Measurements from ENCODE around the gene ATXN1. TPM values are rescaled to one million over a fixed set of nuclear protein-coding genes. Genes with fewer than 3 reads are reported as not detected.
A peak's percentile ranks its signal among the peaks of the same experiment; 100 is the strongest.

ATXN1 gene
- polyA plus RNA-seq, 4 donors, result 4.6 to 16.5 (median 5.9) TPM

GRCh38 chr6:16360365-16360764, 400.9 kb downstream of the ATXN1 start:
- no peak for FAIRE-seq
- H3K27me3 ChIP-seq (ENCODE audit: control insufficient read depth in 3 of 3, insufficient read depth in 3 of 3, low read length in 3 of 3), result no peaks in the 10 kb centered on the region
- H3K4me3 ChIP-seq (ENCODE audit: low read depth in 1 of 3, low read length in 3 of 3), result no peak overlapping the region
- 69 to 88% (median 83%) methylated on average over 3 of the region's 3 CpGs for WGBS, 3 donors
- no peak for DNase-seq
- no peak overlapping the region for H3K27ac ChIP-seq (ENCODE audit: low read depth in 1 of 3, low read length in 2 of 3)
- H3K4me1 ChIP-seq (ENCODE audit: control insufficient read depth in 3 of 3, insufficient read depth in 2 of 3, low read depth in 1 of 3, low read length in 2 of 3), result peaks cover 0 to 11% (median 2%) of the 10 kb centered on the region in 3 donors
- H3K9me3 ChIP-seq (ENCODE audit: control insufficient read depth in 2 of 2, insufficient read depth in 1 of 2, low read depth in 1 of 2, low read length in 1 of 2), result no peaks in the 10 kb centered on the region
- no peaks in the 10 kb centered on the region for H3K36me3 ChIP-seq (ENCODE audit: control insufficient read depth in 3 of 3, insufficient read depth in 2 of 3, low read depth in 1 of 3, low read length in 3 of 3)

GRCh38 chr6:16359563-16359962, 401.7 kb downstream of the ATXN1 start:
- Histone ChIP-seq H3K36me3 (ENCODE audit: control insufficient read depth in 3 of 3, insufficient read depth in 2 of 3, low read depth in 1 of 3, low read length in 3 of 3) (peaks cover 0 to 2% (median 0%) of the 10 kb centered on the region in 3 donors), H3K27ac (ENCODE audit: low read depth in 1 of 3, low read length in 2 of 3) (no peak overlapping the region), H3K9me3 (ENCODE audit: control insufficient read depth in 2 of 2, insufficient read depth in 1 of 2, low read depth in 1 of 2, low read length in 1 of 2) (no peaks in the 10 kb centered on the region), H3K27me3 (ENCODE audit: control insufficient read depth in 3 of 3, insufficient read depth in 3 of 3, low read length in 3 of 3) (no peaks in the 10 kb centered on the region), H3K4me1 (ENCODE audit: control insufficient read depth in 3 of 3, insufficient read depth in 2 of 3, low read depth in 1 of 3, low read length in 2 of 3) (peaks cover 0 to 11% (median 2%) of the 10 kb centered on the region in 3 donors), H3K4me3 (ENCODE audit: low read depth in 1 of 3, low read length in 3 of 3) (no peak overlapping the region)
- WGBS, 3 donors, result 88 to 92% (median 92%) methylated on average over 6 of the region's 6 CpGs
- no peak for DNase-seq
- FAIRE-seq, result no peak

DNA sequence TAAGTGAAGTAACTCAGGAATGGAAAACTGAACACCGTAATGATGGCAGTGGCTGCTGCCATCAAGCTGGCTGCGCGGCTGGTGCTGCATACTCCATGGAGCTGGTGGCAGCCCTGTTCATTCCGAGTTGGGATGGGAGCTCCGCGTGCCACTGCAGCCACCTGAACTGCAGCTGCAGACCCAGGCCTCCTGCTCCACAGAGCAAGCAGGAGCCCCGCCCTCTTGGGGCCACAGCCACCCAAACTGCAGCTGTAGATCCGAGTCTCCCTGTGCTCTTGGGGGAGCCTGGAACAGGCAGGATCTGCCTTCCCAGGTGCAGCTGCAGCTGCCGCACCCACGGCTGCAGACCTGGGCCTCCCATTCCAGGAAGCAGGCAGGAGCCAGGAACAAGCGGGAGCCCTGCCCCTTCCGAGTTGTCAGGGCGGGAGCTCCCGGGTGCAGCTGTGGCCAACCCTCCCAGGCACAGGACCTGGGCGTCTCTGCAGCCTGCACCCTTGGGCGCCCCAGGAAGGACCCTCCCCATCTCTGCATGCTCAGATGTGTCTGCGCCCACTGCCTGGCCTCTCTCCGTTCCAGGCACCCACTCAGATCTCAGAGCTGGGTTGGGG, 402.6 kb downstream of the ATXN1 start:
- peaks cover 0 to 2% (median 0%) of the 10 kb centered on the region in 3 donors for H3K36me3 ChIP-seq (ENCODE audit: control insufficient read depth in 3 of 3, insufficient read depth in 2 of 3, low read depth in 1 of 3, low read length in 3 of 3)
- H3K27ac ChIP-seq (ENCODE audit: low read depth in 1 of 3, low read length in 2 of 3), result no peak overlapping the region
- H3K9me3 ChIP-seq (ENCODE audit: control insufficient read depth in 2 of 2, insufficient read depth in 1 of 2, low read depth in 1 of 2, low read length in 1 of 2), result no peaks in the 10 kb centered on the region
- DNase-seq (peak in 1 of 2 donors; percentile 63), FAIRE-seq (no peak)
- peaks cover 0 to 11% (median 2%) of the 10 kb centered on the region in 3 donors for H3K4me1 ChIP-seq (ENCODE audit: control insufficient read depth in 3 of 3, insufficient read depth in 2 of 3, low read depth in 1 of 3, low read length in 2 of 3)
- 40 to 70% (median 54%) methylated on average over 16 to 18 of the region's 18 CpGs for WGBS, 3 donors
- H3K4me3 ChIP-seq (ENCODE audit: low read depth in 1 of 3, low read length in 3 of 3), result no peak overlapping the region
- H3K27me3 ChIP-seq (ENCODE audit: control insufficient read depth in 3 of 3, insufficient read depth in 3 of 3, low read length in 3 of 3), result no peaks in the 10 kb centered on the region

DNA sequence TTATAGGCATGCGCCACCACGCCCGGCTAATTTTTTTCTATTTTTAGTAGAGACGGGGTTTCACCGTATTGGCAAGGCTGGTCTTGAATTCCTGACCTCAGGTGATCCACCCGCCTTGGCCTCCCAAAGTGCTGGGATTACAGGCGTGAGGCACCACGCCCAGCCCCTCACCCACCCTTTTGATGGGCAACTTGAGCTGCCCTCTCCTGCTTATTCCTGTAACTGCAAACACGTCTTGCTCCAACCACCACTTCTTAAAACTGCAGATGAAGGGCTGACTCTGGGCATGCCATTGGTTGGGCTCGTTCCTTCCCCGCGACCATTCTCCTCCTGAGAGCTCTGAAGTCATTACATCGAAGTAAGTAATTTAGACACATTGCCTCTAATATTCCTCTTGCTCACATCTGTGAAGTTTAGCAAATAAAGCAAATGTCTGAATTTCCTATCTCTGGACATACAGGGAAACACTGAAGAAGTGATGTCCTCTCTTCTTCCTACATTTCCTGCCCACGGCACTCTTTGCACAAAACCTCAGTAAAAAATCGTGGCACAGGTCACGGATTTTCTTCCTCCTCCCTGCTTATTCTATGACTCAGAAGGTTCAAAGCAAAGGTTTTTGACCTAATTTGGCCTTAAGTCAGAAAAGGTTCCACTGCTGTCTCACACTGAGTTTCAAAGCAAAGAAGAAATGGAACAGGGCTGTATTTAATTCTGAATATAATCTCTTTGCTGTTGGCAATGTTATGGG, 405.4 kb downstream of the ATXN1 start:
- Histone ChIP-seq H3K27me3 (ENCODE audit: control insufficient read depth in 3 of 3, insufficient read depth in 3 of 3, low read length in 3 of 3) (no peaks in the 10 kb centered on the region), H3K27ac (ENCODE audit: low read depth in 1 of 3, low read length in 2 of 3) (no peak overlapping the region), H3K4me1 (ENCODE audit: control insufficient read depth in 3 of 3, insufficient read depth in 2 of 3, low read depth in 1 of 3, low read length in 2 of 3) (peaks cover 0 to 2% (median 0%) of the 10 kb centered on the region in 3 donors), H3K36me3 (ENCODE audit: control insufficient read depth in 3 of 3, insufficient read depth in 2 of 3, low read depth in 1 of 3, low read length in 3 of 3) (peaks cover 0 to 5% (median 0%) of the 10 kb centered on the region in 3 donors), H3K9me3 (ENCODE audit: control insufficient read depth in 2 of 2, insufficient read depth in 1 of 2, low read depth in 1 of 2, low read length in 1 of 2) (no peaks in the 10 kb centered on the region), H3K4me3 (ENCODE audit: low read depth in 1 of 3, low read length in 3 of 3) (no peak overlapping the region)
- no peak for FAIRE-seq
- no peak for DNase-seq
- 85 to 90% (median 86%) methylated on average over 16 of the region's 16 CpGs for WGBS, 3 donors

GRCh38 chr6:16355238-16355637, 406.0 kb downstream of the ATXN1 start:
- Histone ChIP-seq H3K9me3 (ENCODE audit: control insufficient read depth in 2 of 2, insufficient read depth in 1 of 2, low read depth in 1 of 2, low read length in 1 of 2) (no peaks in the 10 kb centered on the region), H3K27ac (ENCODE audit: low read depth in 1 of 3, low read length in 2 of 3) (no peak overlapping the region), H3K4me1 (ENCODE audit: control insufficient read depth in 3 of 3, insufficient read depth in 2 of 3, low read depth in 1 of 3, low read length in 2 of 3) (no peaks in the 10 kb centered on the region), H3K27me3 (ENCODE audit: control insufficient read depth in 3 of 3, insufficient read depth in 3 of 3, low read length in 3 of 3) (no peaks in the 10 kb centered on the region), H3K4me3 (ENCODE audit: low read depth in 1 of 3, low read length in 3 of 3) (no peak overlapping the region), H3K36me3 (ENCODE audit: control insufficient read depth in 3 of 3, insufficient read depth in 2 of 3, low read depth in 1 of 3, low read length in 3 of 3) (peaks cover 0 to 5% (median 0%) of the 10 kb centered on the region in 3 donors)
- FAIRE-seq, result no peak
- no peak for DNase-seq
- WGBS, 3 donors, result 95 to 98% (median 95%) methylated on average over 9 of the region's 9 CpGs

GRCh38 chr6:16354692-16355091, 406.6 kb downstream of the ATXN1 start:
- H3K9me3 ChIP-seq (ENCODE audit: control insufficient read depth in 2 of 2, insufficient read depth in 1 of 2, low read depth in 1 of 2, low read length in 1 of 2), result no peaks in the 10 kb centered on the region
- no peak for FAIRE-seq
- peaks cover 0 to 5% (median 0%) of the 10 kb centered on the region in 3 donors for H3K36me3 ChIP-seq (ENCODE audit: control insufficient read depth in 3 of 3, insufficient read depth in 2 of 3, low read depth in 1 of 3, low read length in 3 of 3)
- H3K4me1 ChIP-seq (ENCODE audit: control insufficient read depth in 3 of 3, insufficient read depth in 2 of 3, low read depth in 1 of 3, low read length in 2 of 3), result no peaks in the 10 kb centered on the region
- no peak overlapping the region for H3K27ac ChIP-seq (ENCODE audit: low read depth in 1 of 3, low read length in 2 of 3)
- DNase-seq, result no peak
- H3K4me3 ChIP-seq (ENCODE audit: low read depth in 1 of 3, low read length in 3 of 3), result no peak overlapping the region
- no peaks in the 10 kb centered on the region for H3K27me3 ChIP-seq (ENCODE audit: control insufficient read depth in 3 of 3, insufficient read depth in 3 of 3, low read length in 3 of 3)
- 100% methylated on average over 1 of the region's 1 CpG for WGBS, 3 donors

GRCh38 chr6:16352821-16353438, 408.3 kb downstream of the ATXN1 start:
- H3K4me1 ChIP-seq (ENCODE audit: control insufficient read depth in 3 of 3, insufficient read depth in 2 of 3, low read depth in 1 of 3, low read length in 2 of 3), result no peaks in the 10 kb centered on the region
- no peak overlapping the region for H3K4me3 ChIP-seq (ENCODE audit: low read depth in 1 of 3, low read length in 3 of 3)
- H3K9me3 ChIP-seq (ENCODE audit: control insufficient read depth in 2 of 2, insufficient read depth in 1 of 2, low read depth in 1 of 2, low read length in 1 of 2), result no peaks in the 10 kb centered on the region
- H3K27ac ChIP-seq (ENCODE audit: low read depth in 1 of 3, low read length in 2 of 3), result no peak overlapping the region
- no peak for FAIRE-seq
- DNase-seq, result no peak
- 94 to 97% (median 95%) methylated on average over 19 of the region's 19 CpGs for WGBS, 3 donors
- H3K27me3 ChIP-seq (ENCODE audit: control insufficient read depth in 3 of 3, insufficient read depth in 3 of 3, low read length in 3 of 3), result no peaks in the 10 kb centered on the region
- H3K36me3 ChIP-seq (ENCODE audit: control insufficient read depth in 3 of 3, insufficient read depth in 2 of 3, low read depth in 1 of 3, low read length in 3 of 3), result peaks cover 0 to 7% (median 0%) of the 10 kb centered on the region in 3 donors

DNA sequence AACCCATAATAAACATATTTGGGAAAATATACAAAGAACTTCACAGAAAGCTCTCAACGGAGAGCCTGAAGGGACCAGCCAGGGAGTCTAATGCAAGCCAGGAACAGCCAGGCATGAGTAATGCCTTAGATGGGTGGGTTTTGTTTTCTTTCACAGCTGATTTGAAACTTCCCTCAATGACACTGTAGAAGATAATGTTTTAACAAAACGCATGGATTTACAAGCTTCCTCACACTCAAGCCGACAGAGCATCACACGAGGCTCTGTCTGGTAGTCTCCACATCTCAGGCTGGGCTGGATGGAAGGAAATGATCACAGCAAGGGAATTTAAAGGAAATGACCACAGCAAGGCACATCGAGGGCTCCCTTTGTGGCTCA, 409.0 kb downstream of the ATXN1 start:
- no peak overlapping the region for H3K4me3 ChIP-seq (ENCODE audit: low read depth in 1 of 3, low read length in 3 of 3)
- no peak for FAIRE-seq
- no peaks in the 10 kb centered on the region for H3K9me3 ChIP-seq (ENCODE audit: control insufficient read depth in 2 of 2, insufficient read depth in 1 of 2, low read depth in 1 of 2, low read length in 1 of 2)
- peak overlapping the region in 2 of 3 donors; percentile 45 to 54 for H3K27ac ChIP-seq (ENCODE audit: low read depth in 1 of 3, low read length in 2 of 3)
- no peaks in the 10 kb centered on the region for H3K27me3 ChIP-seq (ENCODE audit: control insufficient read depth in 3 of 3, insufficient read depth in 3 of 3, low read length in 3 of 3)
- H3K36me3 ChIP-seq (ENCODE audit: control insufficient read depth in 3 of 3, insufficient read depth in 2 of 3, low read depth in 1 of 3, low read length in 3 of 3), result peaks cover 0 to 7% (median 0%) of the 10 kb centered on the region in 3 donors
- no peak for DNase-seq
- 67 to 94% (median 79%) methylated on average over 5 of the region's 5 CpGs for WGBS, 3 donors
- no peaks in the 10 kb centered on the region for H3K4me1 ChIP-seq (ENCODE audit: control insufficient read depth in 3 of 3, insufficient read depth in 2 of 3, low read depth in 1 of 3, low read length in 2 of 3)

Measured in small intestine (tissue), 7 donors.